ENCODE data around the gene KCMF1.

Gene KCMF1

GRCh38 chr2:84986018-84986417, 15.1 kb downstream of the KCMF1 start:
- TF ChIP-seq CTCF (IDR thresholded peaks at IDR 0.05; ENCODE audit: low read depth, low read length, missing control alignments): no peak
- no peak overlapping the region for H3K4me3 ChIP-seq (ENCODE audit: low read depth, low read length)
- no peak for DNase-seq (ENCODE audit: low read depth)

GRCh38 chr2:84989422-84989821, 18.5 kb downstream of the KCMF1 start:
- no peak for DNase-seq (ENCODE audit: low read depth)
- no peak for TF ChIP-seq CTCF (IDR thresholded peaks at IDR 0.05; ENCODE audit: low read depth, low read length, missing control alignments)
- no peak overlapping the region for H3K4me3 ChIP-seq (ENCODE audit: low read depth, low read length)

- TF ChIP-seq CTCF (IDR thresholded peaks at IDR 0.05; ENCODE audit: low read depth, low read length, missing control alignments): no peak
- no peak overlapping the region for H3K4me3 ChIP-seq (ENCODE audit: low read depth, low read length)
- DNase-seq (ENCODE audit: low read depth): no peak
Observed at GRCh38 chr2:84989927-84990326, 19.0 kb downstream of the KCMF1 start.

- DNase-seq (ENCODE audit: low read depth): no peak
- no peak overlapping the region for H3K4me3 ChIP-seq (ENCODE audit: low read depth, low read length)
- no peak for TF ChIP-seq CTCF (IDR thresholded peaks at IDR 0.05; ENCODE audit: low read depth, low read length, missing control alignments)
Observed at GRCh38 chr2:84991404-84992160, 20.6 kb downstream of the KCMF1 start.

GRCh38 chr2:84995826-84996225, 24.9 kb downstream of the KCMF1 start:
- no peak for TF ChIP-seq CTCF (IDR thresholded peaks at IDR 0.05; ENCODE audit: low read depth, low read length, missing control alignments)
- no peak for DNase-seq (ENCODE audit: low read depth)
- no peak overlapping the region for H3K4me3 ChIP-seq (ENCODE audit: low read depth, low read length)

- H3K4me3 ChIP-seq (ENCODE audit: low read depth, low read length): no peak overlapping the region
- no peak for TF ChIP-seq CTCF (IDR thresholded peaks at IDR 0.05; ENCODE audit: low read depth, low read length, missing control alignments)
- DNase-seq (ENCODE audit: low read depth): no peak
Observed at GRCh38 chr2:84996909-84997308, 25.9 kb downstream of the KCMF1 start.

GRCh38 chr2:84999553-84999955, 28.6 kb downstream of the KCMF1 start:
- no peak overlapping the region for H3K4me3 ChIP-seq (ENCODE audit: low read depth, low read length)
- TF ChIP-seq CTCF (IDR thresholded peaks at IDR 0.05; ENCODE audit: low read depth, low read length, missing control alignments): no peak
- no peak for DNase-seq (ENCODE audit: low read depth)

All from GM12864 (cell line).